ENCODE measurements around the gene CCL7.

CCL7 gene

DNA sequence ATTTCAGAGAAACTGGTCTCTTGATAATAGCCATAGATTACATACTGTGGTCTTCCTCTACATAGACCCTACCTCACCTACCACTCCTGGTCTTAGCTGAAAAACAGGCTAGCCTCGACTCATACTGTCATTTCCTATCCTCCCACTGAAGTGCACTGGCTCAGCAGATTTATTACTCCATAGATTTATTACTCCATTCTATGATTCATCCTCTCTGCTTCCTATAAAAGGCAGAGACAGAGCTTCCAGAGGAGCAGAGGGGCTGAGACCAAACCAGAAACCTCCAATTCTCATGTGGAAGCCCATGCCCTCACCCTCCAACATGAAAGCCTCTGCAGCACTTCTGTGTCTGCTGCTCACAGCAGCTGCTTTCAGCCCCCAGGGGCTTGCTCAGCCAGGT is at the start of gene CCL7:
Gene CCL7 (plus strand): TSS at position 253 of the 400 bp plus-strand sequence. CDS start 70 bp downstream, at position 323.
- Histone ChIP-seq H3K36me3 (no peaks in the 10 kb centered on the region), H3K27ac (no peak within 1 kb of the TSS), H3K4me3 (ENCODE audit: low read depth in 1 of 2, low read length in 1 of 2) (no peak within 1 kb of the TSS), H3K27me3 (peaks cover 13% of the 10 kb centered on the region), H3K4me1 (ENCODE audit: control insufficient read depth in 1 of 2, insufficient read depth in 1 of 2, low read depth in 1 of 2, low read length in 1 of 2) (peaks cover 0 to 6% of the 10 kb centered on the region in 2 experiments), H3K9me3 (no peaks in the 10 kb centered on the region)
- TF ChIP-seq, protein P1, sequence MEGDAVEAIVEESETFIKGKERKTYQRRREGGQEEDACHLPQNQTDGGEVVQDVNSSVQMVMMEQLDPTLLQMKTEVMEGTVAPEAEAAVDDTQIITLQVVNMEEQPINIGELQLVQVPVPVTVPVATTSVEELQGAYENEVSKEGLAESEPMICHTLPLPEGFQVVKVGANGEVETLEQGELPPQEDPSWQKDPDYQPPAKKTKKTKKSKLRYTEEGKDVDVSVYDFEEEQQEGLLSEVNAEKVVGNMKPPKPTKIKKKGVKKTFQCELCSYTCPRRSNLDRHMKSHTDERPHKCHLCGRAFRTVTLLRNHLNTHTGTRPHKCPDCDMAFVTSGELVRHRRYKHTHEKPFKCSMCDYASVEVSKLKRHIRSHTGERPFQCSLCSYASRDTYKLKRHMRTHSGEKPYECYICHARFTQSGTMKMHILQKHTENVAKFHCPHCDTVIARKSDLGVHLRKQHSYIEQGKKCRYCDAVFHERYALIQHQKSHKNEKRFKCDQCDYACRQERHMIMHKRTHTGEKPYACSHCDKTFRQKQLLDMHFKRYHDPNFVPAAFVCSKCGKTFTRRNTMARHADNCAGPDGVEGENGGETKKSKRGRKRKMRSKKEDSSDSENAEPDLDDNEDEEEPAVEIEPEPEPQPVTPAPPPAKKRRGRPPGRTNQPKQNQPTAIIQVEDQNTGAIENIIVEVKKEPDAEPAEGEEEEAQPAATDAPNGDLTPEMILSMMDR (IDR thresholded peaks at IDR 0.05): no peak

DNA sequence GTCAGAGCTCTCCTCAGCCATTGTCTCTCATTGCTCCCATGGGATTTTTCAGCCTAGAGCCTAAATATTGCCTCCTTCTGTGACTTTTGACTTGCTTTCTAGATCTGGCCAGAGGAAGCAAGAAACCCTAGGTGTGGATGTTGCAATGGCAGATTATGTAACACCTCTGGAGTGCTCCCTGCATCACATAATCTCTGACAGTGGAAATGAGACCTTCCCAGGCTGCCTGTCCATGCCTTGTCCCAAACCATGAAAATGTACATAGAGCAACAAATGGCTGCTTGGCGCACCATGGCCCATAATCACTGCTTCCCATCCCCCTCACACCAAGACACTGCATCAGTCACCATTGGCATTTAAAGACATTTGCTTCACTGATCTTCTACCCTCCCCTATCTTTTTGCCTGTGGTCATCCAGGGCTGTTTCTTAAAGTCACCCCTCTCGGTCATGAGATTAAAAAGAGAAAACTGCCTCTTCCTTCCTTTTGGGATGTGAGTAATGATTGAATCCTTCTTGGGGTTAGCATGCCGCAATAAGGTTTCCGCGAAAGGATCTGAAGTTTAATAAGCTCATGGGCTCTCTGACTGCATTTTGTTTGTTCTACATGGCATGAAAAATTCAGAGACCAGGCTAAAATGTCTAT is 49.1 kb upstream of the CCL7 start:
- no peaks in the 10 kb centered on the region for H3K27me3 ChIP-seq
- peaks cover 14 to 27% of the 10 kb centered on the region in 2 experiments for H3K4me1 ChIP-seq (ENCODE audit: control insufficient read depth in 1 of 2, insufficient read depth in 1 of 2, low read depth in 1 of 2, low read length in 1 of 2)
- H3K4me3 ChIP-seq (ENCODE audit: low read depth in 1 of 2, low read length in 1 of 2): peak overlapping the region in 1 of 2 experiments; percentile 10
- peak overlapping the region; percentile 60 for H3K27ac ChIP-seq
- H3K36me3 ChIP-seq: no peaks in the 10 kb centered on the region
- H3K9me3 ChIP-seq: no peaks in the 10 kb centered on the region
- TF ChIP-seq, protein P1 (IDR thresholded peaks at IDR 0.05): no peak

DNA sequence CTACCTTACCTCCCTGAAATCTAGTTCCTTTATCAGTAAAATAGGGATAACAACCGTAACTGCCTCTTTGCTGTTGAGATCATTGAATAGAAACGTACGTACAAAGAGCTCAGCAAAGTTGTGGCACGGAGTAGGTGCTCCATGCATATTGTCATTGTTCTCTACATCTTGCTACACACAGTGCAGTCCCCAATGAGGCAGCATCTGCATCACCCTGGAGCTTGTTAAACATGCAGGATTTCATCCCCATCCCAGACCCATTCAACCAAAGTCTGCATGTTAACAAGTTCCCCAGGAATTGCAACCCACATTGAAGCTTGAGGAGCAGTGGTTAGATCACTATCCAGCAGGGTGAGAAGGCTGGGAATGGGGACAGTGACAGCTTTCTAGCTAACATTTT is 48.6 kb upstream of the CCL7 start:
- H3K36me3 ChIP-seq: no peaks in the 10 kb centered on the region
- H3K9me3 ChIP-seq: no peaks in the 10 kb centered on the region
- H3K4me1 ChIP-seq (ENCODE audit: control insufficient read depth in 1 of 2, insufficient read depth in 1 of 2, low read depth in 1 of 2, low read length in 1 of 2): peaks cover 14 to 27% of the 10 kb centered on the region in 2 experiments
- H3K27me3 ChIP-seq: no peaks in the 10 kb centered on the region
- no peak overlapping the region for H3K4me3 ChIP-seq (ENCODE audit: low read depth in 1 of 2, low read length in 1 of 2)
- TF ChIP-seq, protein P1 (IDR thresholded peaks at IDR 0.05): no peak
- H3K27ac ChIP-seq: no peak overlapping the region

DNA sequence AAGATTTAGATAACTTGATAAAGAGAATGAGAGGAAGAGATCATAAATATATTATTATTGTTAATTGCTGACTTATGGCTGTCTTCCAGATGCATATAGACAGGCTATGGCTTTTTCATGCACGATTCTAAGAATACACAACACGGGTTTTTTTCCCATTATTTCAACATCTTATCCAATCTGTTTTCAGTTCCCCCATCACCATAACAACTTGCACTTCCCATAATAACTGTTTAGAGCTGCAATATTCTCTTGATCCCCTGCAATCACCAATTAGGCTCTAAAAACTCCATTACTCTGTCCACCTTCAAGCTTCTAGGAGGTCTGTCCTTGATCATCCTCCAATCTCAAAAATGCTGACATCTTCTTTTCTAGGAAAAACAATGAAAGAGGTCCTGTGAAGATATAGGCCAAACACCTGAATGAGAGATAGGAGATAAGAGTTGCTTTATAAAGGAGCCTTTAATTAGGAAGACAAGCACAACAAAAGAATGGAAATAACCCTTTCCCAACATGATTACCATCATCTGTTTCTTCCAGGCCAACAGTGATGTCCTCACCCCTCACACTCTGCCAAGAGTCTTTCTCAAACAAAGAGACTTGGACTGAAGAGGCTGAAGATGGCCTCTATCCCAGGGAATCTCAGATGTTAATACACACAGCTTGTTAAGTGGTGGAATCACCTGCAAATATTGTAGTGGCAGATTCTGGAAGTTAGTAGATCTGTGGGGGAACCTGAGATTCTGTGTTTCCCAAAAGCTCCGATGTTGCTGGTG is 47.1 kb upstream of the CCL7 start:
- H3K4me1 ChIP-seq (ENCODE audit: control insufficient read depth in 1 of 2, insufficient read depth in 1 of 2, low read depth in 1 of 2, low read length in 1 of 2): peaks cover 14 to 27% of the 10 kb centered on the region in 2 experiments
- no peak overlapping the region for H3K4me3 ChIP-seq (ENCODE audit: low read depth in 1 of 2, low read length in 1 of 2)
- TF ChIP-seq, protein P1 (IDR thresholded peaks at IDR 0.05): no peak
- no peaks in the 10 kb centered on the region for H3K36me3 ChIP-seq
- H3K27ac ChIP-seq: no peak overlapping the region
- H3K27me3 ChIP-seq: no peaks in the 10 kb centered on the region
- no peaks in the 10 kb centered on the region for H3K9me3 ChIP-seq

DNA sequence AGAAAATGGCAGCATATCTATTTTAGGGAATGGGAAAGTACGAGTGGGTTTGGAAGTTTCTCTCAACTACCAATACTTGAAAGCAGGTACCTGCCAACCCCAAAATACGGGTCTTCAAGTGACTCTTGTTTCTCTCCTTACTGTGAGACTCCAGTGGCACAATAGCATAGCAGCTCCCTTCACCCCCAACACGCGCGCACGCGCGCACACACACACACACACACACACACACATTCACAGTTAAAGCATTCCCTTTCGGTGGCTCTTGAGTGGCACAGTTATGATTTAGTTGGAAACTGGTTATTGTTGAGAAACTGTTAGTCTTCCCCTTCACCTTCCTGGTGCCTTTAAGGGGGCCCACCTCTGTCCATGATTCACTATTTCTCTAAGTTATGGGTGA is 45.0 kb upstream of the CCL7 start:
- Histone ChIP-seq H3K36me3 (no peaks in the 10 kb centered on the region), H3K27me3 (no peaks in the 10 kb centered on the region), H3K27ac (no peak overlapping the region), H3K4me3 (ENCODE audit: low read depth in 1 of 2, low read length in 1 of 2) (no peak overlapping the region), H3K9me3 (no peaks in the 10 kb centered on the region), H3K4me1 (ENCODE audit: control insufficient read depth in 1 of 2, insufficient read depth in 1 of 2, low read depth in 1 of 2, low read length in 1 of 2) (peaks cover 14 to 16% of the 10 kb centered on the region in 2 experiments)
- TF ChIP-seq, protein P1 (IDR thresholded peaks at IDR 0.05): no peak
